BJ (cell line): ENCODE results near the gene RABEP2. TPM values are rescaled to one million over a fixed set of nuclear protein-coding genes. Genes with fewer than 3 reads are reported as not detected.

Experiments
- CTCF ChIA-PET: fragments of 350-600 bp; formaldehyde crosslinking; extraction: SDS; loops from one replicate; lab custom pipeline; 2021; ENCODE audit warnings: antibody characterized with exemption, inconsistent platforms; lab: Yijun Ruan, JAX
- POLR2A ChIA-PET: fragments of 300-600 bp; sonication (Branson Sonifier 250); formaldehyde crosslinking; extraction: SDS; loops from one replicate; lab custom pipeline; 2021; ENCODE audit warnings: antibody characterized with exemption; lab: Charles Lee
- DNase-seq: peaks from one replicate; pipeline ENCODE4 v3.0.0-alpha.2; 2011; ENCODE audit warnings: low read depth
- H3K27me3 ChIP-seq: 2 replicates; pipeline ENCODE4 v1.6.0; 2011; ENCODE audit warnings: low read length; ENCODE audit not compliant: control insufficient read depth, insufficient read depth
- H3K36me3 ChIP-seq: 2 replicates; pipeline ENCODE4 v1.5.1; 2011; ENCODE audit warnings: low read length; ENCODE audit not compliant: control insufficient read depth, insufficient read depth
- H3K4me3 ChIP-seq: 2 replicates; pipeline ENCODE4 v1.5.1; 2011; ENCODE audit warnings: low read depth, mild to moderate bottlenecking, control low read depth, low read length
- CTCF ChIP-seq: IDR thresholded peaks from 2 replicates; pipeline ENCODE4 v1.5.1; 2011; ENCODE audit warnings: low read depth, mild to moderate bottlenecking, control low read depth, inconsistent platforms, low read length, moderate library complexity; ENCODE audit not compliant: insufficient read depth
- polyA plus RNA-seq: library from polyadenylated mRNA; depleted of rRNA; stranded (reverse); fragments of >200 nt; gene quantifications from 2 replicates; pipeline ENCODE4 v1.2.3, GENCODE V29; 2011

Gene RABEP2
- polyA plus RNA-seq, 1 experiment: 20.4 TPM

GRCh38 chr16:28876973-28877654, 47.9 kb downstream of the RABEP2 start:
- H3K4me3 ChIP-seq: no peak overlapping the region
- ChIA-PET CTCF (interaction anchor here (0.7 to 1.2 kb wide), 2 partner anchors 10 to 68 kb away, joined by 3 read pairs; no protein-coding TSS in a partner anchor), POLR2A (no interaction called here)
- no peaks in the 10 kb centered on the region for H3K27me3 ChIP-seq
- DNase-seq: no peak
- TF ChIP-seq CTCF: no peak
- peaks cover 9% of the 10 kb centered on the region for H3K36me3 ChIP-seq

GRCh38 chr16:28876019-28876659, 48.9 kb downstream of the RABEP2 start:
- no peak for DNase-seq
- ChIA-PET POLR2A (no interaction called here), CTCF (interaction anchor here (1.2 kb wide), 1 partner anchor 12 kb away, joined by 3 read pairs; the partner anchor contains the start of gene SH2B1)
- no peak overlapping the region for H3K4me3 ChIP-seq
- H3K27me3 ChIP-seq: no peaks in the 10 kb centered on the region
- H3K36me3 ChIP-seq: peaks cover 13% of the 10 kb centered on the region
- TF ChIP-seq CTCF: no peak

- no peak for DNase-seq
- H3K36me3 ChIP-seq: peaks cover 16% of the 10 kb centered on the region
- no peaks in the 10 kb centered on the region for H3K27me3 ChIP-seq
- TF ChIP-seq CTCF: no peak
- ChIA-PET POLR2A (interaction anchor here (0.5 kb wide), 1 partner anchor 9 kb away, joined by 13 read pairs; no protein-coding TSS in a partner anchor), CTCF (interaction anchor here (1.2 to 2.6 kb wide), 2 partner anchors 11 to 12 kb away, joined by 3 to 14 read pairs; partner anchors contain the start of gene SH2B1)
- no peak overlapping the region for H3K4me3 ChIP-seq
Observed at GRCh38 chr16:28875134-28876018, 49.7 kb downstream of the RABEP2 start.

- POLR2A ChIA-PET: no interaction called here
- TF ChIP-seq CTCF: no peak
- H3K36me3 ChIP-seq: peaks cover 24% of the 10 kb centered on the region
- no peaks in the 10 kb centered on the region for H3K27me3 ChIP-seq
- H3K4me3 ChIP-seq: no peak overlapping the region
- CTCF ChIA-PET: interaction anchor here (1.0 to 2.6 kb wide), 6 partner anchors 8 to 61 kb away, joined by 3 to 14 read pairs (median 4); partner anchors contain the start of gene TUFM
- DNase-seq: no peak
Observed at GRCh38 chr16:28874406-28874805, 50.6 kb downstream of the RABEP2 start.
